Measurements from ENCODE around the gene ZNF674.

ZNF674 gene

GRCh38 chrX:46545111-46546005 lies at the start of gene ZNF674:
Gene ZNF674 (minus strand): TSS chrX:46545421. CDS start chrX:46542087, 3,334 bp downstream.
- peak; percentile 79 to 87 for DNase-seq (ENCODE audit: low read depth in 1 of 2, low spot score in 1 of 2)

GRCh38 chrX:46589977-46590723 lies 44.9 kb upstream of the ZNF674 start:
- no peak for DNase-seq (ENCODE audit: low read depth in 1 of 2, low spot score in 1 of 2)

- DNase-seq (ENCODE audit: low read depth in 1 of 2, low spot score in 1 of 2), result no peak
These were observed 43.0 kb upstream of the ZNF674 start for GRCh38 chrX:46588263-46588662.

GRCh38 chrX:46587753-46588171 lies 42.5 kb upstream of the ZNF674 start:
- no peak for DNase-seq (ENCODE audit: low read depth in 1 of 2, low spot score in 1 of 2)

GRCh38 chrX:46587158-46587557 lies 41.9 kb upstream of the ZNF674 start:
- no peak for DNase-seq (ENCODE audit: low read depth in 1 of 2, low spot score in 1 of 2)

- DNase-seq (ENCODE audit: low read depth in 1 of 2, low spot score in 1 of 2), result no peak
These were observed 39.5 kb upstream of the ZNF674 start for GRCh38 chrX:46584736-46585135.

- DNase-seq (ENCODE audit: low read depth in 1 of 2, low spot score in 1 of 2), result no peak
These were observed 37.7 kb upstream of the ZNF674 start for GRCh38 chrX:46582966-46583365.

- DNase-seq (ENCODE audit: low read depth in 1 of 2, low spot score in 1 of 2), result no peak
These were observed 37.1 kb upstream of the ZNF674 start for GRCh38 chrX:46582325-46582724.

- no peak for DNase-seq (ENCODE audit: low read depth in 1 of 2, low spot score in 1 of 2)
These were observed 35.4 kb upstream of the ZNF674 start for GRCh38 chrX:46580613-46581012.

GRCh38 chrX:46579250-46579649 lies 34.0 kb upstream of the ZNF674 start:
- no peak for DNase-seq (ENCODE audit: low read depth in 1 of 2, low spot score in 1 of 2)

- no peak for DNase-seq (ENCODE audit: low read depth in 1 of 2, low spot score in 1 of 2)
These were observed 32.2 kb upstream of the ZNF674 start for GRCh38 chrX:46577221-46578005.

- no peak for DNase-seq (ENCODE audit: low read depth in 1 of 2, low spot score in 1 of 2)
These were observed 31.2 kb upstream of the ZNF674 start for GRCh38 chrX:46576458-46576857.

GRCh38 chrX:46575991-46576392 lies 30.8 kb upstream of the ZNF674 start:
- no peak for DNase-seq (ENCODE audit: low read depth in 1 of 2, low spot score in 1 of 2)

GRCh38 chrX:46575586-46575985 lies 30.4 kb upstream of the ZNF674 start:
- no peak for DNase-seq (ENCODE audit: low read depth in 1 of 2, low spot score in 1 of 2)

- DNase-seq (ENCODE audit: low read depth in 1 of 2, low spot score in 1 of 2), result peak in 1 of 2 donors; percentile 25
These were observed 29.7 kb upstream of the ZNF674 start for GRCh38 chrX:46574774-46575381.

- peak; percentile 43 to 49 for DNase-seq (ENCODE audit: low read depth in 1 of 2, low spot score in 1 of 2)
These were observed 28.9 kb upstream of the ZNF674 start for GRCh38 chrX:46573892-46574773.

- DNase-seq (ENCODE audit: low read depth in 1 of 2, low spot score in 1 of 2), result peak; percentile 9 to 41
These were observed 28.2 kb upstream of the ZNF674 start, which contains the start of gene CHST7 for GRCh38 chrX:46573331-46573891. Gene CHST7 (plus strand): TSS chrX:46573765. CDS start chrX:46573932, 167 bp downstream.

- DNase-seq (ENCODE audit: low read depth in 1 of 2, low spot score in 1 of 2), result peak in 1 of 2 donors; percentile 15
These were observed 27.2 kb upstream of the ZNF674 start for GRCh38 chrX:46572340-46572936.

Measured in activated T-helper 1 cell treated with anti-CD3 and anti-CD28 coated beads, Interleukin-2, amount 50 U/mL, for 16 hours (primary cell).